PC-3 (cell line): Measurements from ENCODE around the gene RAB4B. TPM values are rescaled to one million over a fixed set of nuclear protein-coding genes. Genes with fewer than 3 reads are reported as not detected.

Experiments used
- ATAC-seq: fragments of 200-7000 bp; cut with Tn5 transposase; 2 replicates; pipeline ENCODE4 v1.9.1; 2020; ENCODE audit warnings: mild to moderate bottlenecking, moderate library complexity
- BruUV-seq: library from RNA; stranded (reverse); fragments of 400-500 nt; replicated peaks from 2 replicates; lab custom pipeline; 2021; lab: Mats Ljungman, UMichigan
- CTCF ChIA-PET: fragments of 300-600 bp; sonication (Branson Sonifier 250); formaldehyde crosslinking; loops from one replicate; lab custom pipeline; 2022; ENCODE audit warnings: antibody characterized with exemption; lab: Charles Lee
- POLR2A ChIA-PET: fragments of 300-600 bp; sonication (Branson Sonifier 250); formaldehyde crosslinking; loops from one replicate; lab custom pipeline; 2022; ENCODE audit warnings: antibody characterized with exemption; ENCODE audit not compliant: unreplicated experiment; lab: Charles Lee
- DNase-seq: peaks from one replicate; pipeline ENCODE4 v3.0.0-alpha.2; 2015
- H2AFZ ChIP-seq: fragments of 300-600 bp; sonication (generic); 2 replicates; pipeline ENCODE4 v1.6.0; 2016; ENCODE audit warnings: antibody characterized with exemption, low read length
- H3F3A ChIP-seq: fragments of 300-600 bp; sonication (generic); one replicate; pipeline ENCODE4 v1.6.0; 2017; ENCODE audit warnings: antibody characterized with exemption, low read length, control low read depth, mild to moderate bottlenecking; ENCODE audit not compliant: unreplicated experiment
- H3K27ac ChIP-seq: fragments of 300-600 bp; sonication (generic); 2 replicates; pipeline ENCODE4 v1.5.1; 2016; ENCODE audit warnings: mild to moderate bottlenecking, low read length
- H3K27me3 ChIP-seq: fragments of 300-600 bp; sonication (generic); 2 replicates; pipeline ENCODE4 v1.6.1; 2016; ENCODE audit warnings: low read length, mixed read lengths
- H3K36me3 ChIP-seq: fragments of 300-600 bp; sonication (generic); 2 replicates; pipeline ENCODE4 v1.6.1; 2016; ENCODE audit warnings: low read depth, mixed run types, low read length, mixed read lengths
- H3K4me1 ChIP-seq: fragments of 300-600 bp; sonication (generic); 2 replicates; pipeline ENCODE4 v1.5.1; 2016; ENCODE audit warnings: low read length; ENCODE audit not compliant: insufficient read depth
- H3K4me2 ChIP-seq: fragments of 300-600 bp; sonication (generic); 2 replicates; pipeline ENCODE4 v1.6.0; 2016; ENCODE audit warnings: low read length
- H3K4me3 ChIP-seq: fragments of 300-600 bp; sonication (generic); 2 replicates; pipeline ENCODE4 v1.5.1; 2016; ENCODE audit warnings: mild to moderate bottlenecking, low read length, mixed read lengths
- H3K79me2 ChIP-seq: fragments of 300-600 bp; sonication (generic); 2 replicates; pipeline ENCODE4 v1.6.1; 2017; ENCODE audit warnings: low read length, mixed read lengths
- H3K9ac ChIP-seq: fragments of 300-600 bp; sonication (generic); 2 replicates; pipeline ENCODE4 v1.6.0; 2016; ENCODE audit warnings: mild to moderate bottlenecking, low read length
- H3K9me2 ChIP-seq: fragments of 300-600 bp; sonication (generic); replicated peaks from 2 replicates; pipeline ENCODE4 v1.6.1; 2016; ENCODE audit warnings: mixed run types, low read length, mixed read lengths
- H3K9me3 ChIP-seq: fragments of 300-600 bp; sonication (generic); 2 replicates; pipeline ENCODE4 v1.6.1; 2016; ENCODE audit warnings: low read length, mixed read lengths
- H4K20me1 ChIP-seq: fragments of 300-600 bp; sonication (generic); 2 replicates; pipeline ENCODE4 v1.6.1; 2016; ENCODE audit warnings: low read length, mixed read lengths
- CTCF ChIP-seq: fragments of 300-600 bp; sonication (generic); conservative IDR thresholded peaks from 2 replicates; pipeline ENCODE4 v1.5.1; 2017; ENCODE audit warnings: antibody characterized with exemption, low read depth, mild to moderate bottlenecking, low read length
- EZH2 ChIP-seq: fragments of 300-600 bp; sonication (generic); IDR thresholded peaks from one replicate; pipeline ENCODE4 v1.6.1; 2017; ENCODE audit warnings: antibody characterized with exemption, mild to moderate bottlenecking, low read length; ENCODE audit not compliant: unreplicated experiment
- EZH2phosphoT487 ChIP-seq: fragments of 300-600 bp; sonication (generic); IDR thresholded peaks from 2 replicates; pipeline ENCODE4 v1.6.1; 2018; ENCODE audit warnings: mild to moderate bottlenecking, antibody characterized with exemption, low read length, borderline replicate concordance
- intact Hi-C: fragments of 100-400 bp; cut with micrococcal nuclease; formaldehyde crosslinking; loops from 2 replicates; pipeline ENCODE4 v1.9.0; 2023
- total RNA-seq: library from RNA; depleted of rRNA; stranded (reverse); fragments of >200 nt; gene quantifications from 2 replicates; pipeline ENCODE4 v1.2.3, GENCODE V29; 2014

RAB4B gene
- total RNA-seq, 1 experiment from 2014 or later: 7.4 TPM

- BruUV-seq: TSS peak; percentile 98
- Histone ChIP-seq H4K20me1 (no peaks in the 10 kb centered on the region), H3K4me2 (peak overlapping the region; percentile 98), H3K36me3 (no peaks in the 10 kb centered on the region), H2AFZ (peak overlapping the region; percentile 95), H3K9me2 (no peaks in the 10 kb centered on the region), H3K9ac (peak overlapping the region; percentile 58), H3K27me3 (no peaks in the 10 kb centered on the region), H3K9me3 (no peaks in the 10 kb centered on the region), H3K4me1 (peaks cover 13% of the 10 kb centered on the region; the same call in 1 of the 2 replicates), H3K79me2 (no peaks in the 10 kb centered on the region), H3F3A (no peaks in the 10 kb centered on the region), H3K27ac (peak overlapping the region; percentile 72), H3K4me3 (peak overlapping the region; percentile 74)
- ATAC-seq: no peak
- DNase-seq: no peak
- ChIA-PET POLR2A (interaction anchor here (0.5 to 1.0 kb wide), 3 partner anchors 11 to 1072 kb away, joined by 3 to 7 read pairs (median 3); partner anchors contain the start of genes ACTMAP and SNRPA), CTCF (interaction anchor here (0.7 to 0.8 kb wide), 2 partner anchors 21 to 131 kb away, joined by 3 read pairs; partner anchors contain the start of gene EGLN2)
- intact Hi-C loops: no loop called here
- TF ChIP-seq CTCF (no peak), EZH2 (no peak), EZH2phosphoT487 (no peak)
Measured at GRCh38 chr19:40777645-40777936, 456 bp upstream of the RAB4B start.

- CTCF ChIA-PET: no interaction called here
- no peak for ATAC-seq
- H3K27ac ChIP-seq: no peak overlapping the region
- H3K79me2 ChIP-seq: no peaks in the 10 kb centered on the region
- H3K4me3 ChIP-seq: peak overlapping the region; percentile 74
- no peak for TF ChIP-seq EZH2phosphoT487
- TF ChIP-seq EZH2: no peak
- TF ChIP-seq CTCF: no peak
- no peak for DNase-seq
- peaks cover 13% of the 10 kb centered on the region; the same call in 1 of the 2 replicates for H3K4me1 ChIP-seq
- H3F3A ChIP-seq: no peaks in the 10 kb centered on the region
- no peaks in the 10 kb centered on the region for H4K20me1 ChIP-seq
- no TSS peak for BruUV-seq
- H3K36me3 ChIP-seq: no peaks in the 10 kb centered on the region
- no peaks in the 10 kb centered on the region for H3K27me3 ChIP-seq
- peak overlapping the region; percentile 69 for H3K4me2 ChIP-seq
- POLR2A ChIA-PET: interaction anchor here (0.5 kb wide), 1 partner anchor 20 kb away, joined by 4 read pairs; the partner anchor contains the start of gene EGLN2
- H3K9ac ChIP-seq: no peak overlapping the region; the same call in 1 of the 2 replicates
- intact Hi-C loops: loop anchor here (1.0 kb wide), 1 partner anchor 28 kb away; the partner anchor contains the start of gene ACTMAP
- H2AFZ ChIP-seq: peak overlapping the region; percentile 80
- no peaks in the 10 kb centered on the region for H3K9me3 ChIP-seq
- no peaks in the 10 kb centered on the region for H3K9me2 ChIP-seq
Measured at GRCh38 chr19:40778706-40779284, 748 bp downstream of the RAB4B start.

- Histone ChIP-seq H2AFZ (no peak overlapping the region), H3K79me2 (no peaks in the 10 kb centered on the region), H3K36me3 (no peaks in the 10 kb centered on the region), H3K27me3 (no peaks in the 10 kb centered on the region), H3K9me2 (no peaks in the 10 kb centered on the region), H3K9ac (no peak overlapping the region), H3K4me3 (no peak overlapping the region), H4K20me1 (no peaks in the 10 kb centered on the region), H3F3A (no peaks in the 10 kb centered on the region), H3K9me3 (no peaks in the 10 kb centered on the region), H3K27ac (no peak overlapping the region), H3K4me1 (peaks cover 13% of the 10 kb centered on the region; the same call in 1 of the 2 replicates), H3K4me2 (no peak overlapping the region)
- ATAC-seq: no peak
- CTCF ChIA-PET: no interaction called here
- no peak for DNase-seq
- no TSS peak for BruUV-seq
- POLR2A ChIA-PET: no interaction called here
- no peak for TF ChIP-seq CTCF
- no peak for TF ChIP-seq EZH2phosphoT487
- intact Hi-C loops: no loop called here
Measured at GRCh38 chr19:40780582-40780981, 2.5 kb downstream of the RAB4B start.
